ENCODE results near the gene PIGZ. TPM values are rescaled to one million over a fixed set of nuclear protein-coding genes. Genes with fewer than 3 reads are reported as not detected.

PIGZ gene
- total RNA-seq, 2 donors from 2014 or later, result 4.7 to 11.3 TPM

DNA sequence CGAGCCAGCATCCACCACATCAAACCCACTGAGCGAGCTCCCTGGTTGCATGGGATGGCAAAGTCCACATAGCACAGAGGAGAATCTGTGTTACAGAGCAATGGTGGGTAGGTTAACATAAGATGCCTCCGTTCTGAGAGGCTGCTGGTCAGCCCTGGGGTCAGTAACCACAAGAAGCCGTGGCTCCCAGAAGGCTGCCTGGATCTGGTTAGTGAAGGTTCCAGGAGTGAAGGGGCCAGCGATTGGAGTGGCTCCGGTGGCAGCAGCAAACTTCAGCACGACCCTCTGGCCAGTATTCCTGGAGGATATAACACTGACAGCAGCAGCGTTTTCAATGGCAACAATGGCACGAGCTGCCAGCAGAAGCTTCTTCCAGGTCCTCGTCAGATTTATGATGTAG, 18.4 kb upstream of the PIGZ start:
- intact Hi-C loops (cut with DNase I), result no loop called here
- Histone ChIP-seq H3K4me1 (replicated peaks) (no peaks in the 10 kb centered on the region), H3K36me3 (no peaks in the 10 kb centered on the region), H3K4me3 (no peak overlapping the region), H3K27me3 (replicated peaks; ENCODE audit: insufficient read depth) (no peaks in the 10 kb centered on the region), H3K27ac (no peak overlapping the region), H3K9me3 (no peaks in the 10 kb centered on the region)
- no peak for DNase-seq (ENCODE audit: low spot score)
- TF ChIP-seq, protein P1, sequence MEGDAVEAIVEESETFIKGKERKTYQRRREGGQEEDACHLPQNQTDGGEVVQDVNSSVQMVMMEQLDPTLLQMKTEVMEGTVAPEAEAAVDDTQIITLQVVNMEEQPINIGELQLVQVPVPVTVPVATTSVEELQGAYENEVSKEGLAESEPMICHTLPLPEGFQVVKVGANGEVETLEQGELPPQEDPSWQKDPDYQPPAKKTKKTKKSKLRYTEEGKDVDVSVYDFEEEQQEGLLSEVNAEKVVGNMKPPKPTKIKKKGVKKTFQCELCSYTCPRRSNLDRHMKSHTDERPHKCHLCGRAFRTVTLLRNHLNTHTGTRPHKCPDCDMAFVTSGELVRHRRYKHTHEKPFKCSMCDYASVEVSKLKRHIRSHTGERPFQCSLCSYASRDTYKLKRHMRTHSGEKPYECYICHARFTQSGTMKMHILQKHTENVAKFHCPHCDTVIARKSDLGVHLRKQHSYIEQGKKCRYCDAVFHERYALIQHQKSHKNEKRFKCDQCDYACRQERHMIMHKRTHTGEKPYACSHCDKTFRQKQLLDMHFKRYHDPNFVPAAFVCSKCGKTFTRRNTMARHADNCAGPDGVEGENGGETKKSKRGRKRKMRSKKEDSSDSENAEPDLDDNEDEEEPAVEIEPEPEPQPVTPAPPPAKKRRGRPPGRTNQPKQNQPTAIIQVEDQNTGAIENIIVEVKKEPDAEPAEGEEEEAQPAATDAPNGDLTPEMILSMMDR (IDR thresholded peaks at IDR 0.05), result no peak
- TF ChIP-seq POLR2A (IDR thresholded peaks at IDR 0.05), result no peak
- no peak for TF ChIP-seq POLR2AphosphoS5 (IDR thresholded peaks at IDR 0.05)
- WGBS, result 74% methylated on average over 10 of the region's 10 CpGs

DNA sequence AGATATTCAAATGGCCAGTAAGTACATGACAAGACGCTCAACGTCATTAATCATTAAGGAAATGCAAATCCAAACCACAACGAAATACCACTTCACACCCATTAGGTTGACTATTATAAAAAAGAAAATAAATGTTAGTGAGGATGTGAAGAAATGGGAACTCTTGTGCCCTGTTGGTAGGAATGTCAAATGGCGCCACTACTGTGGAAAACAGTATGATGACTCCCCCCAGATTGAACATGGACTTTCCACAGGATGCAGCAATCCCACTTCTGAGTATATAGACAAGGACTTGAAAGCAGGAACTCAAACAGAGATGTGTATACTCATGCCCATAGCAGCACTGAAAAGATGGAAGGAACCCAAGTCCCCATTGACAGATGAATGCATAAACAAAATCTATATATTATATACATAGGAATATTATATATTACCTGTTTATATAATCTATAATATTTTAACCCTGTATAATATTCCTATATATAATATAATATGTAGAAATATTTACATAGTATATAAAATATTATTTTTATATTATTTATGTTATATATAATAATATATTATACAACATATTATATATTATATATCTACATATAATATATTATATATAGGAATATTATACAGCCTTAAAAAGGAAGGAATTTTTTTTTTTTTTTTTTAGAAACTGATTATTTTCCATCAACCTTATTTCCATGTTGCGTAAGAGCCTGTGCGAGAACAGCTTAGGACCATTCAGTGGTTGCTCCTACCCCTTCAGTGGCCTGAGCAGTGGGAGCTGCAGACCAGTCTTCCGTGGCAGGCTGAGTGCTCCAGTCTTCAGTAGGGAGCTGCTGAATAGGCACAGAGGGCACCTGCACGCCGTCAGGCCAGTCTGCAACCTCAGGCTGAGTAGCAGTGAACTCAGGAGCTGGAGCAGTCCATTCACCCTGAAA, 17.6 kb upstream of the PIGZ start:
- intact Hi-C loops (cut with DNase I), result no loop called here
- Histone ChIP-seq H3K4me1 (replicated peaks) (no peaks in the 10 kb centered on the region), H3K36me3 (no peaks in the 10 kb centered on the region), H3K9me3 (no peaks in the 10 kb centered on the region), H3K27me3 (replicated peaks; ENCODE audit: insufficient read depth) (no peaks in the 10 kb centered on the region), H3K27ac (no peak overlapping the region), H3K4me3 (no peak overlapping the region)
- TF ChIP-seq POLR2A (IDR thresholded peaks at IDR 0.05) (no peak), POLR2AphosphoS5 (IDR thresholded peaks at IDR 0.05) (no peak)
- TF ChIP-seq, protein P1 (IDR thresholded peaks at IDR 0.05), result no peak
- DNase-seq (ENCODE audit: low spot score), result no peak
- 94% methylated on average over 9 of the region's 9 CpGs for WGBS

DNA sequence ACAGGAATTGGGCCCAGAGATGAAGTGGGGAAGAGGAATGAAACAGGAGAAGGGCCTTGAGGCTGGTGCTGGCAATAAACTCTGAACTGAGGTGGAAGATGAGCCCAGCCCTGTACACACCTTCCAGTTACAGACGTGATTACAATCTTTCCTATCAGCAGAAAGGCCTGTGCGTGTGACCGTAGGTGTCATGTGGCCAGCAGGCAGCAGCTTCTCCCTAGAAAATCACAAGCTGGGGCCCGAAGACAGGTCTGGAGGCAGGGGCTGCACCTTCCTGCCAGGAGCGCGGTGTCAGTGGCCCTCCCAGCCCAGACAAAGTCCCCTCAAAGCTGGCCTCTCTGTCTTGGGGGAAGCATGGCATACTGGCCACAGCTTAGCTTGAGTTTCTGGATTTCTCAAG, 16.7 kb upstream of the PIGZ start:
- no peak overlapping the region for H3K4me3 ChIP-seq
- DNase-seq (ENCODE audit: low spot score), result no peak
- no peaks in the 10 kb centered on the region for H3K4me1 ChIP-seq (replicated peaks)
- no peak for TF ChIP-seq POLR2A (IDR thresholded peaks at IDR 0.05)
- TF ChIP-seq, protein P1 (IDR thresholded peaks at IDR 0.05), result no peak
- no peak for TF ChIP-seq POLR2AphosphoS5 (IDR thresholded peaks at IDR 0.05)
- no peaks in the 10 kb centered on the region for H3K27me3 ChIP-seq (replicated peaks; ENCODE audit: insufficient read depth)
- H3K9me3 ChIP-seq, result no peaks in the 10 kb centered on the region
- intact Hi-C loops (cut with DNase I), result no loop called here
- H3K36me3 ChIP-seq, result no peaks in the 10 kb centered on the region
- H3K27ac ChIP-seq, result no peak overlapping the region
- WGBS, result 83% methylated on average over 6 of the region's 6 CpGs

- DNase-seq (ENCODE audit: low spot score), result no peak
- Histone ChIP-seq H3K36me3 (no peaks in the 10 kb centered on the region), H3K27ac (no peak overlapping the region), H3K4me3 (no peak overlapping the region), H3K9me3 (no peaks in the 10 kb centered on the region), H3K27me3 (replicated peaks; ENCODE audit: insufficient read depth) (no peaks in the 10 kb centered on the region), H3K4me1 (replicated peaks) (no peaks in the 10 kb centered on the region)
- WGBS, result 74% methylated on average over 1 of the region's 1 CpG
- TF ChIP-seq POLR2AphosphoS5 (IDR thresholded peaks at IDR 0.05) (no peak), POLR2A (IDR thresholded peaks at IDR 0.05) (no peak)
- TF ChIP-seq, protein P1 (IDR thresholded peaks at IDR 0.05), result no peak
- intact Hi-C loops (cut with DNase I), result no loop called here
These were observed 14.6 kb upstream of the PIGZ start for GRCh38 chr3:196983186-196983585.

- TF ChIP-seq, protein P1 (IDR thresholded peaks at IDR 0.05), result no peak
- no peak for TF ChIP-seq POLR2A (IDR thresholded peaks at IDR 0.05)
- TF ChIP-seq POLR2AphosphoS5 (IDR thresholded peaks at IDR 0.05), result no peak
- WGBS, result 94% methylated on average over 13 of the region's 13 CpGs
- Histone ChIP-seq H3K27ac (no peak overlapping the region), H3K4me3 (no peak overlapping the region), H3K9me3 (no peaks in the 10 kb centered on the region), H3K4me1 (replicated peaks) (no peaks in the 10 kb centered on the region), H3K36me3 (no peaks in the 10 kb centered on the region), H3K27me3 (replicated peaks; ENCODE audit: insufficient read depth) (no peaks in the 10 kb centered on the region)
- DNase-seq (ENCODE audit: low spot score), result no peak
- intact Hi-C loops (cut with DNase I), result no loop called here
These were observed 13.0 kb upstream of the PIGZ start for GRCh38 chr3:196981657-196982056.
